HEK293T (cell line): ENCODE results near the gene CROCC.

Source experiments
- CTCF ChIA-PET: fragments of 350-600 bp; formaldehyde crosslinking; extraction: SDS; loops from one replicate; lab custom pipeline; 2021; ENCODE audit warnings: antibody characterized with exemption, inconsistent platforms; lab: Yijun Ruan, JAX
- POLR2A ChIA-PET: fragments of 350-600 bp; formaldehyde crosslinking; extraction: SDS; loops from one replicate; lab custom pipeline; 2020; ENCODE audit warnings: antibody characterized with exemption, inconsistent platforms; lab: Yijun Ruan, JAX
- DNase-seq: peaks from one replicate; pipeline ENCODE4 v3.0.0; 2012; ENCODE audit warnings: mixed read lengths; ENCODE audit errors: extremely low spot score
- ARNT ChIP-seq: fragments of 450-650 bp; IDR thresholded peaks from 2 replicates; pipeline ENCODE4 v1.6.1; 2017; ENCODE audit warnings: mild to moderate bottlenecking
- BHLHE40 ChIP-seq: fragments of 450-650 bp; IDR thresholded peaks from 2 replicates; pipeline ENCODE4 v1.6.1; 2016; ENCODE audit warnings: mild to moderate bottlenecking, moderate library complexity, borderline replicate concordance
- CTBP1 ChIP-seq: fragments of 450-650 bp; IDR thresholded peaks from 2 replicates; pipeline ENCODE4 v1.6.1; 2016; ENCODE audit warnings: borderline replicate concordance
- ELF4 ChIP-seq: fragments of 450-650 bp; IDR thresholded peaks from 2 replicates; pipeline ENCODE4 v1.6.1; 2017; ENCODE audit warnings: antibody characterized with exemption
- FOXA1 ChIP-seq: fragments of 450-650 bp; IDR thresholded peaks from 2 replicates; pipeline ENCODE4 v1.6.1; 2016; ENCODE audit warnings: mild to moderate bottlenecking
- FOXK2 ChIP-seq: fragments of 450-650 bp; IDR thresholded peaks from 2 replicates; pipeline ENCODE4 v1.6.1; 2016; ENCODE audit warnings: mild to moderate bottlenecking
- FOXM1 ChIP-seq: fragments of 450-650 bp; IDR thresholded peaks from 2 replicates; pipeline ENCODE4 v1.6.1; 2017; ENCODE audit warnings: mild to moderate bottlenecking, borderline replicate concordance
- HDGF ChIP-seq: fragments of 450-650 bp; IDR thresholded peaks from 2 replicates; pipeline ENCODE4 v1.6.1; 2017; ENCODE audit warnings: antibody characterized with exemption, borderline replicate concordance
- L3MBTL2 ChIP-seq: fragments of 450-650 bp; conservative IDR thresholded peaks from 2 replicates; pipeline ENCODE4 v1.6.1; 2016; ENCODE audit warnings: mild to moderate bottlenecking
- LEF1 ChIP-seq: fragments of 450-650 bp; IDR thresholded peaks from 2 replicates; pipeline ENCODE4 v1.6.1; 2017; ENCODE audit warnings: mild to moderate bottlenecking, borderline replicate concordance
- NFRKB ChIP-seq: fragments of 450-650 bp; IDR thresholded peaks from 2 replicates; pipeline ENCODE4 v1.6.1; 2016; ENCODE audit warnings: mild to moderate bottlenecking, moderate library complexity
- SP1 ChIP-seq: fragments of 450-650 bp; IDR thresholded peaks from 2 replicates; pipeline ENCODE4 v1.6.1; 2017
- SUZ12 ChIP-seq: fragments of 450-650 bp; IDR thresholded peaks from 2 replicates; pipeline ENCODE4 v1.6.1; 2016; ENCODE audit warnings: mild to moderate bottlenecking
- TARDBP ChIP-seq: fragments of 450-650 bp; IDR thresholded peaks from 2 replicates; pipeline ENCODE4 v1.6.1; 2016
- ZNF384 ChIP-seq: fragments of 450-650 bp; IDR thresholded peaks from 2 replicates; pipeline ENCODE4 v1.6.1; 2016
- TF ChIP-seq, protein P1 (sequence below): fragments of 450-650 bp; IDR thresholded peaks from 2 replicates; pipeline ENCODE4 v1.6.1; 2016

The CROCC gene

DNA sequence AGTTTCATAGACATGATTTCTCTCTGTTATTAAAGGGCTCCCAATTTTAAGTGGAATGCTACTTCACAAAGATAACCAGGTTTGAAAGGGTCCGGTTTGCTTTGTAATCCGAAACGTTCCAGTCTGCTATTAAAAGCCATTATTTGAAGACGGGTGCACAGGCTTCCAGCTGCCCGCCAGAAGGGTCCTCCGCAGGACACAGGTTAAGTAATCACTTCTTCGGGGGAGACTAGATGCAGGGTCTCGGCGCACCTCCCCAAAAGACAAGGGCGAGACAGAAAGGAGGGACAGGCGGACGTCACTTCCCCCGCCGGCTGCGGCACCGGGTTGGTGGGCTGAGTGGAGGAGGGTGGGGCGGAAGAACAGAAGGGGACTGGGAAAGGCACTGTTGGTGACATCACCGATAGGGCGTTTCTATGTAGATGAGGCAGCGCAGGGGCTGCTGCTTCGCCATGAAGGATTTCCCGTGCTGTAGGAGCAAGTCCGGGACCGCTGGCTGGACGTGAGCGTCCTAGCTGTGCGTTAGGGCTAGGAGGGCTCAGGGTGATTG lies 17.1 kb upstream of the CROCC start:
- ChIA-PET POLR2A (interaction anchor here (0.6 to 2.4 kb wide), 34 partner anchors 8 to 405 kb away, joined by 3 to 13 read pairs (median 4); partner anchors contain the start of genes CROCC and NBPF1), CTCF (interaction anchor here (0.5 to 3.0 kb wide), 2 partner anchors 284 to 354 kb away, joined by 3 to 10 read pairs; no protein-coding TSS in a partner anchor)
- TF ChIP-seq L3MBTL2 (peak; percentile 76), CTBP1 (0 out of 2 replicates have a peak, but pooled peaks have one; percentile 9), NFRKB (no peak), BHLHE40 (no peak), FOXA1 (no peak)
- TF ChIP-seq, protein P1, sequence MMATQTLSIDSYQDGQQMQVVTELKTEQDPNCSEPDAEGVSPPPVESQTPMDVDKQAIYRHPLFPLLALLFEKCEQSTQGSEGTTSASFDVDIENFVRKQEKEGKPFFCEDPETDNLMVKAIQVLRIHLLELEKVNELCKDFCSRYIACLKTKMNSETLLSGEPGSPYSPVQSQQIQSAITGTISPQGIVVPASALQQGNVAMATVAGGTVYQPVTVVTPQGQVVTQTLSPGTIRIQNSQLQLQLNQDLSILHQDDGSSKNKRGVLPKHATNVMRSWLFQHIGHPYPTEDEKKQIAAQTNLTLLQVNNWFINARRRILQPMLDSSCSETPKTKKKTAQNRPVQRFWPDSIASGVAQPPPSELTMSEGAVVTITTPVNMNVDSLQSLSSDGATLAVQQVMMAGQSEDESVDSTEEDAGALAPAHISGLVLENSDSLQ, result peak; percentile 73
- peak; percentile 89 for DNase-seq

DNA sequence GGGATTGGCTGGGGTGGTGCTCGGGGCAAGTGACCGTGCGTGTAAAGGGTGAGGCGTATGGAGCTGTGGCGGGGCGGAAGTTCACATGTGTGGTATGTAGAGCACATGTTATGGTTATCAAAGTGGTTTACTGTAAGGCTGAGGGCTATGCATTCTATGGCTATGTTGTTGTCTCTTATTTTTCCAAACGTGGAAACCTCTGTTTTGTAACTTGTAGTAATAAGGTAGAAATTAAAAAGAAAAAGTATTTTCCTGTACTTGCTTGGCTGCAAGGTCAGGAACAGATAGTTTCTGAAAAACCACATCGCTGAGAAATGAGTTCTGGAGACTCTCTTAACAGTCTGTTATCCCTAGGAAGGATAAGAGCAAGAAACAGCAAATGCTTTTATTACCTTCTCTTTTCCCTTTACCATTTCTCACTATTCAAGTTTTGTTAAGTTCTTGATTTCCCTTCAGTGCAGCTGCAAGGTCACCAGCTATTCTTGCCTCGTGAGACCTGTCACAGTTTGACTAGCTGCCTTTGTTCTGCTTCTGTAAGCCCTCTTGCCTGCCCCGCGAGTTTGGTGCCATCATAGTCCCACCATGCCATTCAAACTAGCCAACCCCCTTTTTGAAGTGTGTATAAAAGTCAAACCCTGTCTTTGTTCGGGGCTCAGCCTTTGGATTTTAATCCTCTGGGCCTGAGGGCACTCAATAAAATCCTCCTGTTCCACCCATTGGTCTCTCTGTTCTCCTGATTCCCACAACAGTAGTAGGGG lies 16.4 kb upstream of the CROCC start:
- ChIA-PET CTCF (interaction anchor here (0.5 to 3.0 kb wide), 2 partner anchors 285 to 354 kb away, joined by 3 to 10 read pairs; no protein-coding TSS in a partner anchor), POLR2A (interaction anchor here (0.6 to 2.4 kb wide), 31 partner anchors 9 to 405 kb away, joined by 3 to 13 read pairs (median 4); partner anchors contain the start of genes CROCC and NBPF1)
- no peak for DNase-seq
- TF ChIP-seq, protein P1, result peak; percentile 70
- TF ChIP-seq NFRKB, result peak; percentile 53
- TF ChIP-seq SUZ12, result no peak
- no peak for TF ChIP-seq FOXA1
- TF ChIP-seq FOXK2, result peak; percentile 36
- peak; percentile 61; the same call in 1 of the 2 replicates for TF ChIP-seq BHLHE40
- TF ChIP-seq LEF1, result no peak
- TF ChIP-seq CTBP1, result no peak; the same call in 1 of the 2 replicates
- TF ChIP-seq ZNF384, result no peak
- peak; percentile 61; the same call in 1 of the 2 replicates for TF ChIP-seq L3MBTL2
- TF ChIP-seq FOXM1, result no peak
- peak; percentile 80 for TF ChIP-seq ELF4
- no peak for TF ChIP-seq ARNT
- no peak for TF ChIP-seq TARDBP
- TF ChIP-seq SP1, result no peak
- no peak for TF ChIP-seq HDGF

DNA sequence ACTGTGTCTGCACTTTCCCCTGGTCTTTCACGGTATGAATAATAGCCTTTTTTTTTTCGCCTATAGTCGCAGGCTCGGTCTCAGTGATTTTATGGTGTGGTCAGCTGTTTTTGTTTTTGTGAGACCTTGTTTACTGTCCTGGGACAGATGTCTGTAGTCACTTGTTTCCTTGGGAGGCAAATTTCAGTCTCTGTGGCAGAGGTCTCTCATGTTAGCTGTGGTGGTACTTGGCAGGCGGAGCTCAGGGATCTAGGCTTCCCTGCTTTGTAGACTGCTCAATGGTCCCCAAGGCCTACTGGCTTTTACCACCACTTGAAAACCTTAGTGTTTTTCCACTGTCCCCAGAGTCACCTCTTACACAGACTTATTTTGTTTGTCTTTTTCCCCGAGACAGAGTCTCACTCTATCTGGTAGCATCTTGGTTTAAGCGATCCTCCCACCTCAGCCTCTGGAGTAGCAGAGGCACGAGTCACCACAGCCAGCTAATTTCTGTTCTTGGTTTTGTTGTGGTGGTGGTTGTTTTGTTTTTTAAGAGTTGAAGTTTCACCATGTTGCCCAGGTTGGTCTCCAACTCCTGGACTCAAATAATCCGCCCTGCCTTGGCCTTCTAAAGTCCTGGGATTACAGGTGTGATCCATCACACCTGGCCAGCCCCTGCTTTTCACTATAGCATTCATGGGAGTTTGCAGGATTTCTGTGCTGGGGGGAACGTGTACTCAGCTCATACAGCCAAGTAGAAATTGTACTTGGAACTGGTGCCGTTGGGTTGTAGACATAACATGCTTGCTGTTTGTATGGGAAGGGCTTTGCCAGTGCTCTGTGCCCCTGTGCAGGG lies 15.6 kb upstream of the CROCC start:
- TF ChIP-seq ELF4, result no peak
- no peak for TF ChIP-seq HDGF
- no peak for TF ChIP-seq ZNF384
- TF ChIP-seq FOXK2, result no peak
- TF ChIP-seq NFRKB, result no peak
- no peak for TF ChIP-seq LEF1
- no peak for TF ChIP-seq L3MBTL2
- no peak for TF ChIP-seq FOXA1
- no peak for TF ChIP-seq BHLHE40
- TF ChIP-seq CTBP1, result no peak
- no peak for TF ChIP-seq SP1
- TF ChIP-seq, protein P1, result no peak
- TF ChIP-seq ARNT, result no peak
- no peak for TF ChIP-seq FOXM1
- no peak for TF ChIP-seq TARDBP
- no peak for TF ChIP-seq SUZ12
- POLR2A ChIA-PET, result interaction anchor here (1.0 to 2.4 kb wide), 14 partner anchors 9 to 297 kb away, joined by 4 to 13 read pairs (median 6); no protein-coding TSS in a partner anchor
- CTCF ChIA-PET, result no interaction called here
- no peak for DNase-seq

DNA sequence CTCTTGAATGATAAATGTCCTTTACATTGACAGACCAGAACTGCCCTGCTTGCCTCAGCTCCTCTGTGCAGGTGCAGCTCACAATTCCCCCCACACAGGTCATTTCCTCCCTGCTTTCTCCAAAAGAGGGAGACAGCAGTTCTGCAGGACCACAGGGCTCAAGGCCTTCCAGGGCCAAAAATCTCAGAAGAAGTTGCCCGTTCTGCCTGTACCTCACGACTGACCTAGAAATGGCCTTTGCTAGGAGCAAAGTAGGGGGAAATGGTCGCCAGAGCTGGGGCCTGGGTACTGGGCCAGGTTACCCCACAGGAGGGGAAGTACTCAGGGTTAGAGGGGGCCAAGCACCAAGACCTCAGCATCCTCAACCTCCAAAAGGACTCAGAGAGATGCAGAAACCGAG lies 14.9 kb upstream of the CROCC start:
- ChIA-PET POLR2A (no interaction called here), CTCF (no interaction called here)
- TF ChIP-seq SUZ12 (no peak), ELF4 (no peak), FOXM1 (no peak), NFRKB (no peak), BHLHE40 (no peak), SP1 (no peak), HDGF (no peak), LEF1 (no peak), TARDBP (no peak), ARNT (no peak), FOXK2 (no peak), CTBP1 (no peak), FOXA1 (no peak), ZNF384 (no peak), L3MBTL2 (no peak)
- TF ChIP-seq, protein P1, result no peak
- DNase-seq, result no peak
